GM12878 (cell line): ENCODE measurements around the gene STAMBPL1. TPM values are rescaled to one million over a fixed set of nuclear protein-coding genes. Genes with fewer than 3 reads are reported as not detected.
"Not testable (repeated sequence)": the region's sequence is repeated elsewhere in the genome, so short reads cannot be mapped to it uniquely, and the experiment has no call there.

Source experiments
- ATAC-seq: fragments of 200-7000 bp; cut with Tn5 transposase; 3 replicates; pipeline ENCODE4 v1.9.1; 2020; ENCODE audit warnings: mild to moderate bottlenecking, moderate library complexity
- BruUV-seq: library from RNA; stranded (reverse); fragments of 400-500 nt; replicated peaks from 2 replicates; lab custom pipeline; 2021; lab: Mats Ljungman, UMichigan
- CTCF ChIA-PET: fragments of 300-600 bp; sonication (Branson Sonifier 250); formaldehyde crosslinking; extraction: SDS; loops from one replicate; lab custom pipeline; 2021; ENCODE audit warnings: inconsistent platforms; lab: Yijun Ruan, JAX
- POLR2A ChIA-PET: fragments of 350-600 bp; formaldehyde crosslinking; extraction: SDS; loops from one replicate; lab custom pipeline; 2021; ENCODE audit warnings: inconsistent platforms; lab: Charles Lee
- RAD21 ChIA-PET: fragments of 300-600 bp; sonication (Branson Sonifier 250); formaldehyde crosslinking; loops from one replicate; lab custom pipeline; 2023; ENCODE audit warnings: antibody characterized with exemption; ENCODE audit not compliant: unreplicated experiment; lab: Charles Lee
- SMC1A ChIA-PET: fragments of 300-600 bp; sonication (Branson Sonifier 250); formaldehyde crosslinking; loops from one replicate; lab custom pipeline; 2023; ENCODE audit not compliant: unreplicated experiment, uncharacterized antibody; lab: Charles Lee
- DNase-seq: peaks from one replicate; pipeline ENCODE4 v3.0.0-alpha.2; 2011; ENCODE audit warnings: low read depth, low spot score
- FAIRE-seq: peaks from 3 replicates; lab custom pipeline; 2011; peaks lifted over from hg19 to GRCh38; lab: Jason Lieb, UNC
- H2AFZ ChIP-seq: 2 replicates; pipeline ENCODE4 v1.6.0; 2011; ENCODE audit warnings: low read depth, low read length, control low read depth; ENCODE audit not compliant: control insufficient read depth
- H3K27ac ChIP-seq: 2 replicates; pipeline ENCODE4 v1.5.1; 2011; ENCODE audit warnings: control low read depth; ENCODE audit not compliant: control insufficient read depth, insufficient read depth
- H3K27me3 ChIP-seq, 2 experiments: replicated peaks in 1 of 2; 2 replicates each; pipeline versions ENCODE4 v1.6.0 to v1.6.1; 2011; ENCODE audit warnings: low read length in 1 of 2; ENCODE audit not compliant: control insufficient read depth in 2 of 2, insufficient read depth in 2 of 2
- H3K36me3 ChIP-seq, 2 experiments: 2 replicates each; pipeline ENCODE4 v1.5.1; 2011; ENCODE audit warnings: low read length in 1 of 2; ENCODE audit not compliant: control insufficient read depth in 2 of 2, insufficient read depth in 2 of 2
- H3K4me1 ChIP-seq: 2 replicates; pipeline ENCODE4 v1.6.1; 2011; ENCODE audit warnings: mild to moderate bottlenecking, low read length, moderate library complexity, mixed read lengths; ENCODE audit not compliant: control insufficient read depth, insufficient read depth
- H3K4me2 ChIP-seq: 2 replicates; pipeline ENCODE4 v1.6.0; 2011; ENCODE audit warnings: control low read depth; ENCODE audit not compliant: control insufficient read depth, insufficient read depth
- H3K4me3 ChIP-seq: fragments of 200-600 bp; sonication (generic); 2 replicates; pipeline ENCODE4 v1.5.1; 2016
- H3K79me2 ChIP-seq: 2 replicates; pipeline ENCODE4 v1.6.0; 2011; ENCODE audit warnings: low read length; ENCODE audit not compliant: control insufficient read depth, insufficient read depth
- H3K9ac ChIP-seq: 2 replicates; pipeline ENCODE4 v1.8.0; 2011; ENCODE audit warnings: low read length, control low read depth, mixed read lengths; ENCODE audit not compliant: control insufficient read depth, insufficient read depth
- H3K9me3 ChIP-seq: replicated peaks from 3 replicates; pipeline ENCODE4 v1.5.1; 2011; ENCODE audit warnings: mild to moderate bottlenecking, low read length; ENCODE audit not compliant: control insufficient read depth, insufficient read depth
- H4K20me1 ChIP-seq: 2 replicates; pipeline ENCODE4 v1.6.0; 2011; ENCODE audit not compliant: control insufficient read depth, insufficient read depth
- SKIL ChIP-seq: fragments of 450-650 bp; IDR thresholded peaks from 2 replicates; pipeline ENCODE4 v1.6.1; 2017; ENCODE audit warnings: mild to moderate bottlenecking, low read depth, inconsistent platforms; ENCODE audit not compliant: poor library complexity, severe bottlenecking
- in situ Hi-C: fragments of 300-500 bp; cut with MboI; formaldehyde crosslinking; loops from 9 replicates; pipeline ENCODE4 v1.14.3; 2018; ENCODE audit warnings: mixed read lengths
- intact Hi-C: fragments of 100-400 bp; cut with micrococcal nuclease; formaldehyde crosslinking; loops from one replicate; pipeline ENCODE4 v1.14.2; 2022; ENCODE audit not compliant: unreplicated experiment
- polyA plus RNA-seq, 11 experiments: library from polyadenylated mRNA; depleted of rRNA in 4 of 11; unstranded in 6 of 11; stranded (reverse) in 5 of 11; fragments of >200 nt; fragmentation: Nextera tagmentation in 4 of 11; fragmentation: Illumina TruSeq in 1 of 11; extraction: Ambion mirVana in 4 of 11; extraction: Trizol in 1 of 11; gene quantifications; 1 replicate in 1 of 11; 2 replicates in 10 of 11; pipeline versions ENCODE4 v1.2.1 to v1.2.3, GENCODE V29; 2011 to 2016; ENCODE audit warnings: inconsistent platforms in 2 of 11, missing spikeins in 2 of 11, low read depth in 1 of 11
- total RNA-seq, 4 experiments: library from RNA; depleted of rRNA in 3 of 4; stranded (reverse); fragments of >200 nt in 3 of 4; fragmentation: Illumina TruSeq in 1 of 4; extraction: Trizol in 1 of 4; gene quantifications; 2 replicates each; pipeline versions ENCODE4 v1.2.1 to v1.2.3, GENCODE V29; 2013 to 2021

Gene STAMBPL1
- total and polyA plus RNA-seq, 10 of the 15 experiments (the other 5 are each of a cell fraction or from before 2014, with no cell fraction given), result 7.5 to 44.1 (median 25.4) TPM

- peak; percentile 3 for TF ChIP-seq SKIL
These were observed 44.2 kb upstream of the STAMBPL1 start (continued) for GRCh38 chr10:88835910-88836221.

- peaks cover 11% of the 10 kb centered on the region for H3K4me1 ChIP-seq
- not testable (repeated sequence) for H3K79me2 ChIP-seq, ATAC-seq, H3K27me3 ChIP-seq, DNase-seq, FAIRE-seq, H3K27ac ChIP-seq, BruUV-seq, H3K4me3 ChIP-seq, H3K4me2 ChIP-seq, H3K9ac ChIP-seq, H4K20me1 ChIP-seq, H2AFZ ChIP-seq, H3K36me3 ChIP-seq, H3K9me3 ChIP-seq
- ChIA-PET SMC1A (interaction anchor here (0.9 to 18.0 kb wide), 23 partner anchors 10 to 380 kb away, joined by 4 to 575 read pairs (median 21); partner anchors contain the start of genes ANKRD22, FAS and STAMBPL1), POLR2A (interaction anchor here (1.0 to 7.3 kb wide), 3 partner anchors 58 to 95 kb away, joined by 3 to 64 read pairs (median 11); no protein-coding TSS in a partner anchor), RAD21 (interaction anchor here (0.6 to 7.8 kb wide), 19 partner anchors 7 to 380 kb away, joined by 3 to 390 read pairs (median 13); partner anchors contain the start of gene STAMBPL1), CTCF (interaction anchor here (1.1 to 22.7 kb wide), 19 partner anchors 8 to 380 kb away, joined by 3 to 895 read pairs (median 30); partner anchors contain the start of genes ANKRD22 and STAMBPL1)
- intact Hi-C loops, result loop anchor here (5.0 kb wide), 1 partner anchor 375 kb away; no protein-coding TSS in a partner anchor
- in situ Hi-C loops, result loop anchor here (5.0 kb wide), 2 partner anchors 100 to 375 kb away; no protein-coding TSS in a partner anchor
These were observed 42.4 kb upstream of the STAMBPL1 start for GRCh38 chr10:88837632-88838031.
